ENCODE measurements around the gene ZP1.

ZP1 gene

DNA sequence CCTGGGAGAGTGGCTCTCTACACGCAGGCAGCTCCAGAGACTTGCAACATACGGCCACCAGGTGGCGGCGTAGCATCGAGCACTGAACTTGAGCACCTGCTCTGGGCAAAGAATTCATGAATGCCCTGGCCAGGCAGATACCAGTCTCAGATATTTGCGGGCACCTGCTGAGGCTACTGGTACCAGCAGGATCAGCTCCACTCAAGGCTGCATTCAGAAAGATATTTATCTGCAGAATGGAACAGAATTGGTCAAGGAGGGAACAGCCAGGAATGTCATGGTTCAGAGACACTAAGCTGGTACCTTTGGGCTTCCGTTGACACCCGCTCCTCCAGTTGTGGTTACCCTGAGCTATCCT, 36.2 kb upstream of the ZP1 start:
- H3K27ac ChIP-seq = no peak overlapping the region
- TF ChIP-seq, protein P1, sequence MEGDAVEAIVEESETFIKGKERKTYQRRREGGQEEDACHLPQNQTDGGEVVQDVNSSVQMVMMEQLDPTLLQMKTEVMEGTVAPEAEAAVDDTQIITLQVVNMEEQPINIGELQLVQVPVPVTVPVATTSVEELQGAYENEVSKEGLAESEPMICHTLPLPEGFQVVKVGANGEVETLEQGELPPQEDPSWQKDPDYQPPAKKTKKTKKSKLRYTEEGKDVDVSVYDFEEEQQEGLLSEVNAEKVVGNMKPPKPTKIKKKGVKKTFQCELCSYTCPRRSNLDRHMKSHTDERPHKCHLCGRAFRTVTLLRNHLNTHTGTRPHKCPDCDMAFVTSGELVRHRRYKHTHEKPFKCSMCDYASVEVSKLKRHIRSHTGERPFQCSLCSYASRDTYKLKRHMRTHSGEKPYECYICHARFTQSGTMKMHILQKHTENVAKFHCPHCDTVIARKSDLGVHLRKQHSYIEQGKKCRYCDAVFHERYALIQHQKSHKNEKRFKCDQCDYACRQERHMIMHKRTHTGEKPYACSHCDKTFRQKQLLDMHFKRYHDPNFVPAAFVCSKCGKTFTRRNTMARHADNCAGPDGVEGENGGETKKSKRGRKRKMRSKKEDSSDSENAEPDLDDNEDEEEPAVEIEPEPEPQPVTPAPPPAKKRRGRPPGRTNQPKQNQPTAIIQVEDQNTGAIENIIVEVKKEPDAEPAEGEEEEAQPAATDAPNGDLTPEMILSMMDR (IDR thresholded peaks at IDR 0.05) = peak; percentile 92
- TF ChIP-seq ZFX (IDR thresholded peaks at IDR 0.05; ENCODE audit: borderline replicate concordance) = no peak

DNA sequence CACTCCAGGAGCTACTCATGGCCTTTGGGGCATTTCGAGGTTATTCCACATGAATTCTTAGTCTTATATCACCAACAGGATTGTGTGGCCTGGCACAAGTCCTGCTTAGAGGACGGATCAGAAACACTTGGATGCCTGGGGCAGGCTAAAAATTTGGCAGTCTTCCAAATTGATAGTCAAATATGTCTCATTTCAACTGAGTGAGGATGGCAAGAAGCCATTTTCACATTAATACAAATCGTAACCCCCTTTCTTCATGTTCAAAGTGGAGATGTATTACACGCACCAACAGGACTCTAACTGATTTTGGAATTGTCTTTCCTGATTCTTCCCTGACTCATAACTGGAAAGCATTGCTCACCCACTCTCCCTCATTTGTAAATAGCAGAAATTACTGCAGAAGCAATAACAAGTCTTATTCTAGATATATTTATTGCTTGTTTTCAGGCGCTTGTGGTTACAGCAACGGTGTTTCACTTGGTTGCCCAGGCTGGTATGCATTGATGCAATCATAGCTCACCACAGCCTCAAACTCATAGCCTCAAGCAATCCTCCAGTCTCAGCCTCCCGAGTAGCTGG, 35.8 kb upstream of the ZP1 start:
- no peak for TF ChIP-seq ZFX (IDR thresholded peaks at IDR 0.05; ENCODE audit: borderline replicate concordance)
- TF ChIP-seq, protein P1 (IDR thresholded peaks at IDR 0.05) = no peak
- no peak overlapping the region for H3K27ac ChIP-seq

DNA sequence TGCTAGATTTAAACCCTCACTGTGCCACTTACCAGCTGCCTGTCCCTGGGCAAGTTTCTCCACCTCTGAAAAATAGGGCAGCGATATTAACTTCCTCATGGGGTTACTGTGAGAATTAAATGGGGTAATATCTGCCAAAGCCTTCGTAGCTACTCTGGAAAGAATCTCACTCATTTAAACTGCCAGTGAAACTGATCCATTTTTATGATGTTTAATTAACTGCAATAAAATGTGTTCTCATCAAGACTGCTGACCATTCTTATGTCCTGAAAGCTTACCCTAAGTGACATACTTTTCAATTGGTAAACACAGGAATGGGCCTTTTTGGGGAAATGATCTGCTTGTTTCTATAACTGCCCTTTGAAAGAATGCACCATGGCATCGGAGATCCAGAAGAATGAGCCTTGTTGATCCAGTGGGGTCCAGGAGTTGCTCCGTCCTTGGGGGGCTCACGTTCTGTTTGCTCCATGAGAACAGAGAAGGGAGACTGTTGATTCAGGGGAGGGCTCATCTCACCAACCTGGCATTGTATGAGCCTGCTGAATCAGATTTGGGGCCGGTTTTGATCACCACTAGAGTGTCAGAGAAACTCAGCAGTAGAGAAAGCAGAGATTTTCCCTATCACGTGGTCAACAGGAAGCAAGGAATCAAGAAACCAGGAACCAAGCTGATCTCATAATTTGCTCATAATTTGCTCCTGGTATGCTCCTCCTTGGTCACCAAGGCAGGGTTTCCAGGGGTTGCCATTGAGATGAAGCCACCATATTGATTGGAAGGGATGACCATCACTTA, 32.4 kb upstream of the ZP1 start:
- TF ChIP-seq, protein P1 (IDR thresholded peaks at IDR 0.05) = no peak
- TF ChIP-seq ZFX (IDR thresholded peaks at IDR 0.05; ENCODE audit: borderline replicate concordance) = no peak
- no peak overlapping the region for H3K27ac ChIP-seq

DNA sequence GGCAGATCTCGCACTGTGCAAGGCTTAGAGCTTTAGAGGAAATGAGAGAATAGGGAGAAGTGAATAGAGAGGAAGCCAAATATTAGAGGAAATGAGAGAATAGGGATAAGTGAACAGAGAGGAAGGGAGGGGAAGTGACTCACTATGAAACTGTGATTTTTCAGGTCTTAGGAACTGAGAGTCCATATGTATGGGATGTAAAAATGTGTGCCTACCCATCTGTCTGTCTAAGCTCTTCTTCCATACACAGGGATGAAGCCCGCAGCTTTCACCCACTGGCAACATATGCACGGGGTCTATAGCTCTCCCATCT, 31.9 kb upstream of the ZP1 start:
- no peak overlapping the region for H3K27ac ChIP-seq
- no peak for TF ChIP-seq ZFX (IDR thresholded peaks at IDR 0.05; ENCODE audit: borderline replicate concordance)
- TF ChIP-seq, protein P1 (IDR thresholded peaks at IDR 0.05) = no peak

DNA sequence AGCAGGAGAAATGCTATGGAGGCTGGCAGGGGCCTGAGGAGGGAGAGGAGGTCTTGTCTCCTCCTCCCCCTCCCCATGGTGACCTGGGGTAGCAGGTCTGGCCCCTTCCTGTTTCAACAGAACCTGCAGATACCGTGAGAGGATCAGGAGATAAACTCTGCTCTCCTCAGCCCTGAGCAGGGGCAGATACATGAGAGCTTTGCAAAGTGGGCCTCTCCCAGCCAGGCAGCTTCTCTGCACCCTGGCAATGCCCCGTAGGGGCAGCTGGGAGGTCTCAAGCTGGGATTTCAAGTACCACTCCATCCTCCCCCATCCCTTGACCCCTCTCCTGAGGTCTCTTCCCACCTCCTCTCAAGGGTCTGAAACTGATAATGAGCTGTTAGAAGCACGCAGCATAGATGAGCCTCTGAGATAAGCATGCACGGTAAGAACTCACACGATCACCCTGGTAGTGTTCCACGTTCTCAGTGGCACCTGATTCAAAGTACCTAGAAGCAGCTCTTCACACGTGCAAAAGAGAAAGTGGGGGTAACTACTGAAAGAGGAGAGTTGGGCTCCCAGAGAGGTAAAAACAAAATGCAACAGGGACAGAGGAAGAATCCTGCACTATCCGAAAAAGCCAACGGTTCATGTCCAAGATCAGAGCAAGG, 30.4 kb upstream of the ZP1 start:
- H3K27ac ChIP-seq = no peak overlapping the region
- TF ChIP-seq ZFX (IDR thresholded peaks at IDR 0.05; ENCODE audit: borderline replicate concordance) = no peak
- TF ChIP-seq, protein P1 (IDR thresholded peaks at IDR 0.05) = no peak

DNA sequence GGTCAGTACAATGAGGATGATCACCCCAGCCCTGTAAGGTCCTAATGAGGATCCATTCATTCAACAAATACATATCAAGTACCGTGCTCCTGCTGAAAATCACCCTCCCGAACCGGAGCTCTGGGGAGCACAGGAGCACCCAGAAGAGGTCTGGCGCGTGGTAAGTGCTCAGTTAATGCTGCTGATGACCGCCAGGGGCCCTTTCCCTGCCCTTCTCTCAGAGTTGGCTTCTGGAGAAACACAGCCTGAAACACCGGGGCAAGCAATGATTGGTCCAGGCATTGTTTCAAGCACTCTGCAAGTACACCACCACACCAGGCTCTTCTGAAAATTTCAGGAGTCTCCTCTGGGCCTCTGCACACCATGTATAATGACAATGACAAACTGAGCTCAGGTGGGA, 29.2 kb upstream of the ZP1 start:
- TF ChIP-seq ZFX (IDR thresholded peaks at IDR 0.05; ENCODE audit: borderline replicate concordance) = no peak
- TF ChIP-seq, protein P1 (IDR thresholded peaks at IDR 0.05) = no peak
- H3K27ac ChIP-seq = no peak overlapping the region

Measured in 22Rv1 (cell line).